ENCODE data around the gene UBE2M.

Gene UBE2M

GRCh38 chr19:58522709-58523108 lies 35.7 kb downstream of the UBE2M start:
- no peak for TF ChIP-seq ZNF274 (IDR thresholded peaks at IDR 0.05; ENCODE audit: low read depth, low read length)

GRCh38 chr19:58521651-58522050 lies 36.8 kb downstream of the UBE2M start:
- no peak overlapping the region for H3K4me3 ChIP-seq (ENCODE audit: low read length)
- no peak for TF ChIP-seq ZNF274 (IDR thresholded peaks at IDR 0.05; ENCODE audit: low read depth, low read length)

More at GRCh38 chr19:58522709-58523108, 35.7 kb downstream of the UBE2M start:
- no peak overlapping the region for H3K4me3 ChIP-seq (ENCODE audit: low read length)

GRCh38 chr19:58520257-58520599 lies 38.2 kb downstream of the UBE2M start:
- TF ChIP-seq ZNF274 (IDR thresholded peaks at IDR 0.05; ENCODE audit: low read depth, low read length): no peak
- H3K4me3 ChIP-seq (ENCODE audit: low read length): peak overlapping the region; percentile 83

- no peak for TF ChIP-seq ZNF274 (IDR thresholded peaks at IDR 0.05; ENCODE audit: low read depth, low read length)
- peak within 1 kb of the TSS; percentile 83 for H3K4me3 ChIP-seq (ENCODE audit: low read length)
Measured at GRCh38 chr19:58519355-58520256, 38.8 kb downstream of the UBE2M start, which contains the start of gene ZBTB45. ZBTB45 (minus strand) TSS chr19:58519810; CDS start chr19:58517673, 2,137 bp downstream.

GRCh38 chr19:58519087-58519354 lies 39.4 kb downstream of the UBE2M start:
- H3K4me3 ChIP-seq (ENCODE audit: low read length): peak overlapping the region; percentile 83
- no peak for TF ChIP-seq ZNF274 (IDR thresholded peaks at IDR 0.05; ENCODE audit: low read depth, low read length)

- TF ChIP-seq ZNF274 (IDR thresholded peaks at IDR 0.05; ENCODE audit: low read depth, low read length): no peak
Measured at GRCh38 chr19:58518256-58519086, 39.9 kb downstream of the UBE2M start.

GRCh38 chr19:58516964-58517833 lies 41.2 kb downstream of the UBE2M start:
- H3K4me3 ChIP-seq (ENCODE audit: low read length): no peak overlapping the region
- no peak for TF ChIP-seq ZNF274 (IDR thresholded peaks at IDR 0.05; ENCODE audit: low read depth, low read length)

More at GRCh38 chr19:58518256-58519086, 39.9 kb downstream of the UBE2M start:
- H3K4me3 ChIP-seq (ENCODE audit: low read length): peak overlapping the region; percentile 83

GRCh38 chr19:58516246-58516836 lies 42.1 kb downstream of the UBE2M start:
- H3K4me3 ChIP-seq (ENCODE audit: low read length): no peak overlapping the region
- no peak for TF ChIP-seq ZNF274 (IDR thresholded peaks at IDR 0.05; ENCODE audit: low read depth, low read length)

- TF ChIP-seq ZNF274 (IDR thresholded peaks at IDR 0.05; ENCODE audit: low read depth, low read length): no peak
- no peak overlapping the region for H3K4me3 ChIP-seq (ENCODE audit: low read length)
Measured at GRCh38 chr19:58515259-58515658, 43.2 kb downstream of the UBE2M start.

GRCh38 chr19:58514564-58515022 lies 43.8 kb downstream of the UBE2M start:
- H3K4me3 ChIP-seq (ENCODE audit: low read length): peak overlapping the region; percentile 75
- TF ChIP-seq ZNF274 (IDR thresholded peaks at IDR 0.05; ENCODE audit: low read depth, low read length): no peak

GRCh38 chr19:58513694-58514563 lies 44.5 kb downstream of the UBE2M start:
- H3K4me3 ChIP-seq (ENCODE audit: low read length): peak overlapping the region; percentile 75
- no peak for TF ChIP-seq ZNF274 (IDR thresholded peaks at IDR 0.05; ENCODE audit: low read depth, low read length)

- TF ChIP-seq ZNF274 (IDR thresholded peaks at IDR 0.05; ENCODE audit: low read depth, low read length): no peak
- no peak overlapping the region for H3K4me3 ChIP-seq (ENCODE audit: low read length)
Measured at GRCh38 chr19:58513213-58513693, 45.2 kb downstream of the UBE2M start.

All from GM08714 (cell line).